ENCODE data around the gene AKAP17A. TPM values are rescaled to one million over a fixed set of nuclear protein-coding genes. Genes with fewer than 3 reads are reported as not detected.

Gene AKAP17A
- total RNA-seq, 6 donors from 2014 or later = 40.9 to 193 (median 52.4) TPM

GRCh38 chrX:1629244-1629643, 37.8 kb downstream of the AKAP17A start:
- TF ChIP-seq CTCF (IDR thresholded peaks at IDR 0.05) (no peak), EP300 (IDR thresholded peaks at IDR 0.05) (no peak)
- Histone ChIP-seq H3K4me3 (no peak overlapping the region), H3K9me3 (no peaks in the 10 kb centered on the region), H3K4me1 (no peaks in the 10 kb centered on the region), H3K27me3 (no peaks in the 10 kb centered on the region), H3K36me3 (no peaks in the 10 kb centered on the region), H3K27ac (no peak overlapping the region)
- no peak for ATAC-seq (ENCODE audit: low FRiP score in 2 of 2)
- DNase-seq = no peak
- 73 to 76% methylated on average over 7 of the region's 7 CpGs for WGBS, 2 donors

GRCh38 chrX:1646009-1646408, 54.6 kb downstream of the AKAP17A start:
- TF ChIP-seq CTCF (IDR thresholded peaks at IDR 0.05) (no peak), EP300 (IDR thresholded peaks at IDR 0.05) (no peak), POLR2AphosphoS5 (IDR thresholded peaks at IDR 0.05) (no peak), POLR2A (IDR thresholded peaks at IDR 0.05) (no peak)
- no peaks in the 10 kb centered on the region for H3K4me1 ChIP-seq
- DNase-seq = no peak
- no peak overlapping the region for H3K4me3 ChIP-seq
- H3K27ac ChIP-seq = no peak overlapping the region
- no peak for ATAC-seq (ENCODE audit: low FRiP score in 2 of 2)
- peaks cover 0 to 11% (median 9%) of the 10 kb centered on the region in 4 donors for H3K9me3 ChIP-seq
- no peaks in the 10 kb centered on the region for H3K27me3 ChIP-seq
- H3K36me3 ChIP-seq = no peaks in the 10 kb centered on the region

GRCh38 chrX:1649621-1650020, 58.2 kb downstream of the AKAP17A start:
- WGBS, 2 donors = 30 to 34% methylated on average over 8 of the region's 8 CpGs

More at GRCh38 chrX:1649621-1650020, 58.2 kb downstream of the AKAP17A start:
- H3K4me1 ChIP-seq = no peaks in the 10 kb centered on the region
- no peak overlapping the region for H3K4me3 ChIP-seq
- H3K27ac ChIP-seq = no peak overlapping the region
- no peak for DNase-seq
- TF ChIP-seq CTCF (IDR thresholded peaks at IDR 0.05) (no peak), POLR2AphosphoS5 (IDR thresholded peaks at IDR 0.05) (no peak), EP300 (IDR thresholded peaks at IDR 0.05) (no peak), POLR2A (IDR thresholded peaks at IDR 0.05) (no peak)
- H3K36me3 ChIP-seq = no peaks in the 10 kb centered on the region
- ATAC-seq (ENCODE audit: low FRiP score in 2 of 2) = no peak
- no peaks in the 10 kb centered on the region for H3K27me3 ChIP-seq
- H3K9me3 ChIP-seq = peaks cover 0 to 11% (median 9%) of the 10 kb centered on the region in 4 donors

Other genes starting within 250 kb of the AKAP17A start
- 100 to 1,000 TPM; 158 to 460 (median 285) TPM for gene SLC25A6, start 199.5 kb upstream of the AKAP17A start, total RNA-seq
- 10 to 100 TPM; 11.0 to 28.3 (median 23.2) TPM for gene ASMTL, start 138.7 kb upstream of the AKAP17A start, total RNA-seq
- 1 to 10 TPM; 1.7 to 4.4 (median 3.3) TPM for gene P2RY8, start 54.4 kb upstream of the AKAP17A start, total RNA-seq
- 1 to 10 TPM in 1 of 6 donors, not detected in 5; 2.2 TPM for gene ASMT, start 23.5 kb downstream of the AKAP17A start, total RNA-seq